ACHN (cell line): ENCODE results near the gene SPIRE1.

Experiments
- DNase-seq: peaks from one replicate; pipeline ENCODE4 v3.0.0-alpha.2; 2015
- in situ Hi-C: cut with HindIII; loops from 2 replicates; pipeline ENCODE4 v1.10.0; 2017; ENCODE audit warnings: low sequenced_read_pairs, low pct_ligation_motif_present, low pct_unique_long_range_greater_than_20kb

The SPIRE1 gene

DNA sequence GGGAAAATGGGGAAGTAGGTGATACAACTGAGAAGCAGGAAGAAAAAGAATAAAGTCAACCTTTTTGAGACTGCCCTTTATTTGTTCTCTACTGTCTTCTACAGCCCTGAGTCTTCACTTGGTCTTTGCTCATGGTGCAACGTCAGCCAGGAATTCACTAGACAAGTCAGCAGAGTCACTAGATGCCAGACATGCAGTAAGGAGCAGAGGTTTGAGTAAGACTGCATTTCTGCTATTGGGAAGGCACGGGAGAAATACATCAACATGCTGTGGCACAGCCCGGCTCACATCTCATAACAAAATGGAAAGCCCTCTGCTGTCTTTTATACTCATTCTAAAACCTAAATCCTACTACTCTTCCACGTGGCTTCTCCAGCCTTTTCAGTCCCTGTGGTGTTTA is 183.0 kb downstream of the SPIRE1 start:
- no peak for DNase-seq
- in situ Hi-C loops = no loop called here

- in situ Hi-C loops = no loop called here
Observed at GRCh38 chr18:12474146-12474545, 183.8 kb downstream of the SPIRE1 start.

DNA sequence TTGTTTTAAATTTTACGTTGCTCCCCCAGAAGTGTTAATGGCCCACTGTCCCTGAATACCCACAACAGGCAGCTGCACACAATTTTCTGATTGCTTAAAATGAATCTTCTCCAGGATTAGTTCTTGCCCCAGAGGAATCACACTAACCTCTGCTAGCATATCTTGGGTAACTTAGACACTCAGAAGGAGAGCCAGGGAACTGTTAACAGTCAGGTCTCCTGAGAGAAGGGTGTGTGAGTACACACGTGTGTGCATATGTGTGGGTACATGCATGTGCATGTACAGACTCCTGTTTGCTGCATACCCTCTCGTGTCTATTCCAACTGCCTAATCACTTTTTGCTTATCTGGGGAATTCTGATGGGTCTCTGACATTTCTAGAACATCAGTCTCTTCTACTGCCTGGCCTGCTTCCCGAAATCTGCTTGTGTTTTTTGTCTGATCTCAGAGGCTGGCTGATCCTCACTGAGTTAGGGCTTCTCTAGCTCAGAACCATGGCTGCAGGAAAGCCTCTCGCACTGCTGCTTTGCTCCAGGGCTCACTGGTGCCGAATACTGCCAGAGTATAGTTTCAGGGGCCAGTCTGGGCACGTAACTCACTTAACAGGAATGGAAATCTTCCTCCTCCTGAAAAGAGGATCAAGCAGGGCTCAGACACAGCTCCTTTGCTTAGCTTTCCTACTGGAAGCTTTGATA is 187.4 kb downstream of the SPIRE1 start:
- DNase-seq = no peak
- in situ Hi-C loops = no loop called here

More at GRCh38 chr18:12474146-12474545, 183.8 kb downstream of the SPIRE1 start:
- no peak for DNase-seq

GRCh38 chr18:12468445-12468844 is 189.5 kb downstream of the SPIRE1 start:
- no peak for DNase-seq
- in situ Hi-C loops = no loop called here

DNA sequence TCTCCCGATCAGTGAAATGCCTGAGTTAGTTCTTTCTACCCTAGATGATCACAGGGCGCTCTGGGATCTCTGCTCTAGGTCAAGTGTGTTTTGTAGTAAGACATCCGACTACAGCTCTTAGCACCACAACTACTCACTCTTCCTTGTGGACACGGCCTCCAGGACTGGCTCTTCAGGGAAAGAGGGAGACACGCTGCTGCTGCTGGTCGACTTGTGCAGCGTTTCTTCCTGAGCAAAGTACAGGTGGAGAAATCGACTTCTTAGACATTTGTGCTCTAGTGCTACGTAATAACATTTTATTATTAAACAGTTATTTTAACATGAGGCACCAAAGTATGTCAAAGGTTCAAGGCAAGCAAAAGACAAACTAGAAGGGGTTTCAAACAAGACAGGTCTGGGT is 193.2 kb downstream of the SPIRE1 start:
- in situ Hi-C loops = no loop called here
- no peak for DNase-seq

DNA sequence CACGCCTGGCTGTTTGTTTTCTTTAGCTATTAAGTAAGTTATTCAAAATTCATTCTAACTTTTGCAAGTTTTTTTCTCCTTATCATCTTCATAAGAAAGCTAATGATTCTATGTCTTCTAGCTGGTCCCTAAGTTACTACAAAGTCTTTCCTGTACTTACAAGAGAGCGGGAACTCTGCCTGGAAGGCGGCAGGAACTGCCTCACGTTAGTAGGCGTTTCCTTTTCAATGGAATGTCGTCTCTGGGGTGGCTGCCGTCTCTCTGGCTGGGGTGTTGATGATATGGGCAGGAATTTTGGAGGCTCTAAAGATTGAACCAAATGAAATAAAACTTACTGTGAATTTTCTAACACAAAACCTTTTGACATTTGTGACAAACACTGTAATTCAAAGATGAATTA is 194.7 kb downstream of the SPIRE1 start:
- in situ Hi-C loops = no loop called here

DNA sequence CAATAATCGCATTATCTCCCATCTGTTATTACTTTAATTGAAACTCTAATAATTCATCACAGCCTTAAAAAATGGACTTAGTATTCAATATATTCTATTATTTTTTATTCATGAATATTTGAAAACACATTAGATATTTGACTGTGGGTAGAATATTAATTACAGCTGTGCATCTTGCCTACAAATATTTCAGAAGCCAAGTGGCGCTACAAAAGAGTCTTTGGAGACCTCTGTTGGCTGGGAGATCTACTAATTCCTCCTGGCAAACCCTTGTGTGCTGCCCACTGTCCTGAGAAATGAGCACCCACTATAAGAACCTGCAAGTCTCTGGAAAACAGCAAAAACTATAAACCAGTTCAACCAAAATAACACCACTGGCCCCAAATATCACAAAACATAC is 195.7 kb downstream of the SPIRE1 start:
- DNase-seq = no peak
- in situ Hi-C loops = no loop called here

More for the DNA sequence above, 194.7 kb downstream of the SPIRE1 start:
- DNase-seq = no peak

DNA sequence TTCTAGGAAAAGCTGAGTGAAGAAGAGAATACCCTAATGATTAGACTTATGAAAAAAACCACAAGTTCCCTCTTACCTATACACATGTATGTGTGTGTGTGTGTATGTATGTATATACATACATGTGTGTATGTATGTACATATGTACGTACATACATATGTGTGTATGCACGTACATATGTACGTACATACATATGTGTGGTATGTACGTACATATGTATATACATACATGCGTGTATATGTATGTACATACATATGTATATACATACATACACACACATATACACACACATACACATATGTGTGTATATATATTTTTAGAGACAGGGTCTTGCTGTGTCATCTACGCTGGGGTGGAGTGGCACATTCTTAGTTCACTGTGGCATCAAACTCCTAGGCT is 196.6 kb downstream of the SPIRE1 start:
- in situ Hi-C loops = no loop called here
- no peak for DNase-seq

GRCh38 chr18:12460874-12461273 is 197.0 kb downstream of the SPIRE1 start:
- DNase-seq = no peak
- in situ Hi-C loops = no loop called here

GRCh38 chr18:12458771-12459170 is 199.1 kb downstream of the SPIRE1 start:
- DNase-seq = no peak
- in situ Hi-C loops = no loop called here

GRCh38 chr18:12456441-12456840 is 201.5 kb downstream of the SPIRE1 start:
- in situ Hi-C loops = no loop called here
- DNase-seq = no peak

- DNase-seq = no peak
- in situ Hi-C loops = no loop called here
Observed at GRCh38 chr18:12455496-12455895, 202.4 kb downstream of the SPIRE1 start.

GRCh38 chr18:12452784-12453183 is 205.1 kb downstream of the SPIRE1 start:
- DNase-seq = no peak
- in situ Hi-C loops = no loop called here

GRCh38 chr18:12451428-12451827 is 206.5 kb downstream of the SPIRE1 start:
- DNase-seq = no peak
- in situ Hi-C loops = no loop called here

GRCh38 chr18:12449051-12449785 is 208.7 kb downstream of the SPIRE1 start:
- DNase-seq = no peak
- in situ Hi-C loops = no loop called here

DNA sequence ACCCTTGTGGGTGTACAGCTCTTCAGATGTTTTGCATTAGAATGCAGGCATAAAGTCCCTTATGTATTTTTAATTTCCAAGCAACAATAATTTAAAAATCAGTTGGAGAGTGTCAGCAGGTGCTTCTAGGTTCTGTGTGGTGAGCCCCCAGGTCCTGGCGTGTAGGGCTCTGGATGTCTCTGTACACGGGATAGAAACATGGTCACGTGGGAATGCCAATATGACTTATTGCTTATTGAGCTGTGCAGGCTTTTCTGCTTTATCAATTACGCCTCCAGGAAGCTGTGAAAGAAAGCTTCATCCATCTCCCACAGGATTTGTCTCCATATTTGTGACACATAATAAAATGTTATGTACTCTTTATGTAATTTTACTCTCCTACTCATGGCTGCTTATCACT is 212.4 kb downstream of the SPIRE1 start:
- no peak for DNase-seq
- in situ Hi-C loops = no loop called here

GRCh38 chr18:12443551-12443950 is 214.4 kb downstream of the SPIRE1 start:
- no peak for DNase-seq
- in situ Hi-C loops = no loop called here

DNA sequence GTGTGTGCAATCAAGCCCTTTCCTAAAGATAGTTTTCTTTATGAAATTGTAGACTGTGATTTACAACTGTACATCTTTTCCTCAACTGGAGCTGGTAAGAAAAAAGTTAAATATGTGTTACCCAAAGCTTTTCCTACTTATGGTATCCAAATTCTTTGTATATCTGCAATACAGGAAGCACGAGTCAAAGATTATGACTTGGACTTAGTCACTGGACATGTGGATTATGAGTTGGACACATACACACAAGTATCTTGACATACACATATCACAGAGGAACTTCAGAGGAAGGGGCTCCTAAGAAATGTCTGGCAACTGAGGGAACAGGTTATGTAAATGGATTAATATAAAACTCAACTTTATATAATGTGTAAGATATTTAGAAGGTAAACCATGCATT is 215.0 kb downstream of the SPIRE1 start:
- in situ Hi-C loops = no loop called here
- no peak for DNase-seq

GRCh38 chr18:12441475-12442034 is 216.4 kb downstream of the SPIRE1 start:
- in situ Hi-C loops = no loop called here
- DNase-seq = no peak

DNA sequence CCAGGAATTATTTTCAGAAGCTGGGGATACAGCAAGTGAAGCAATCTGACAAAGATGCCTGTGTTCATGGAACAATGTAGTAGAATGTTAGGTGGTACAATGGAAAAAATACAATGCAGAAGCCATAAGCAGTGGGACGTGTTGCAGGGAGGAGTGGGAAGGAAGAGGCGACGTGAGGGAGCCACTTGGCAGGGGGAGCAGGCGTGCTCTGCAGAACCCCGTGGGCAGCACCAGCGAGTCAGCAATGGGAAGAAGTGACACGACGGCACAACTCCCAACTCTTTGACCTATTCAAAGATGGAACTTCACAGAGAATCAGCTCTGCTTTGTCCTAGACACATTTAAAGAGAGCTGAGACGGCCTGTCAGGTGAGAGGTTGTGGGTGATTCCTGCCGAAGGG is 219.7 kb downstream of the SPIRE1 start:
- no peak for DNase-seq
- in situ Hi-C loops = no loop called here
